Urinary bladder (tissue), 4 donors: ENCODE data around the gene HBQ1. TPM values are rescaled to one million over a fixed set of nuclear protein-coding genes. Genes with fewer than 3 reads are reported as not detected.
"Not testable (repeated sequence)": the region's sequence is repeated elsewhere in the genome, so short reads cannot be mapped to it uniquely, and the experiment has no call there.

Source experiments
- DNase-seq: peaks from one replicate; pipeline ENCODE4 v3.0.0-alpha.2; 2015; ENCODE audit errors: extremely low spot score
- H3K27ac ChIP-seq: one replicate; pipeline ENCODE4 v1.5.1; 2013; ENCODE audit warnings: low read depth, mild to moderate bottlenecking, moderate library complexity
- H3K36me3 ChIP-seq: one replicate; pipeline ENCODE4 v1.6.1; 2013; ENCODE audit warnings: mild to moderate bottlenecking, moderate library complexity; ENCODE audit not compliant: insufficient read depth
- H3K4me1 ChIP-seq: one replicate; pipeline ENCODE4 v1.6.1; 2013; ENCODE audit warnings: mild to moderate bottlenecking, moderate library complexity; ENCODE audit not compliant: insufficient read depth
- H3K4me3 ChIP-seq: one replicate; pipeline ENCODE4 v1.5.1; 2013; ENCODE audit warnings: low read depth, low read length
- WGBS: extraction: QIAGEN DNeasy Blood & Tissue Kit; methylation state at CpG from one replicate; pipeline ENCODE4 v1.1.7; 2013; 5-methylcytosine and 5-hydroxymethylcytosine counted together
- polyA plus RNA-seq: library from polyadenylated mRNA; stranded (reverse); fragments of 200-250 nt; gene quantifications from one replicate; pipeline ENCODE4 v1.2.3, GENCODE V29; 2013
- total RNA-seq: library from RNA; depleted of rRNA; stranded (reverse); fragments of >200 nt; gene quantifications from one replicate; pipeline ENCODE4 v1.2.3, GENCODE V29; 2014
- donor health status: healthy with polysubstance abuse.
- donor health status: healthy.

The HBQ1 gene
- total and polyA plus RNA-seq, 2 donors: not detected

DNA sequence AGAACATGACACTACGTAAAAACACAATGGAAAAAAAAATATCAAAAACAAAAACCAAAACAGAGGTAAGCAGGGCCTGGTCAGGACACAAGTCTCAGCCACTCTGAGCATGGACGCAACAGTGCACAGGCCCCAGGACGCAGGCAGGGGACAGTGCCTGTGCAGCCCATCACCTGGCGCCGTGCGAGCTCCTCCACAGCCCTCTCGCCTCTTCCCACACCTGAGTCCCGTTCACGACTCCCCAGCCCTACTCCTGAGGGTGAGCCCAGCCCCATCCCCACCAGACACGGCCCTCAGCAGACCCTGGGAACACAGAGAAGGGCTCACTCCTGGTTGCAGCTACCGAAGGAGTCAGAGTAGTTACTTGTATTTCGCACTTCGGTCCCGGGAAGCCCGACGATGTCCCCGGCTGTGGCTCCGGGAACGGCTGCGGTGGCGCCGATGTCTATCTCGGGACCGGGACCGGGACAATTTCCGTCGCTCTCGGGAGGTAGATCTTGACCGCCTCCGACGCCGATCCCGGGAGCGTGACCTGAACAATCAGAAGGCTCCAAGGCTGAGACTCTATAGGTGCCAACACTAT lies 9.4 kb downstream of the HBQ1 start:
- H3K4me3 ChIP-seq: no peak overlapping the region
- no peak overlapping the region for H3K27ac ChIP-seq
- 94% methylated on average over 34 of the region's 34 CpGs for WGBS
- H3K4me1 ChIP-seq: no peaks in the 10 kb centered on the region
- no peak for DNase-seq
- H3K36me3 ChIP-seq: peaks cover 5% of the 10 kb centered on the region

DNA sequence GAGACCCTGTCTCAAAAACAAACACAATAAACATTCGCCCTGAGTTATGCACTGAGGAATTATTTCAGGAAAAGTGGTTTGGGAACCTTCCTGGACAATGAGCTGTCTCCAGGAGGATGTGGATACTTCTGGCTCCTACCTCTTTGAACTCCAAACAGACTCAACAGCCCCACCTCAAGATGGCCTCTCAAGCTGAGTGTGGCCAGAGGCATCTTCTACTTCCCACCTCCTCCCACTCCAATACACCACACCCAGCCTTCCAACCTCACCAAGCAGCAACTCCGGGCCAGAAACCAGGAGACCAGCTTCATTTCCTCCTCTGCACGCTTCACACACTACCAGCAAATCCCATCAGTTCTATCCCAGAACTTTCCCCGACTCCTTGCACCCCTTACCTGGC lies 11.6 kb downstream of the HBQ1 start:
- Histone ChIP-seq H3K4me3 (no peak overlapping the region), H3K4me1 (no peaks in the 10 kb centered on the region), H3K27ac (no peak overlapping the region), H3K36me3 (peaks cover 7% of the 10 kb centered on the region)
- no peak for DNase-seq
- 89% methylated on average over 4 of the region's 4 CpGs for WGBS

DNA sequence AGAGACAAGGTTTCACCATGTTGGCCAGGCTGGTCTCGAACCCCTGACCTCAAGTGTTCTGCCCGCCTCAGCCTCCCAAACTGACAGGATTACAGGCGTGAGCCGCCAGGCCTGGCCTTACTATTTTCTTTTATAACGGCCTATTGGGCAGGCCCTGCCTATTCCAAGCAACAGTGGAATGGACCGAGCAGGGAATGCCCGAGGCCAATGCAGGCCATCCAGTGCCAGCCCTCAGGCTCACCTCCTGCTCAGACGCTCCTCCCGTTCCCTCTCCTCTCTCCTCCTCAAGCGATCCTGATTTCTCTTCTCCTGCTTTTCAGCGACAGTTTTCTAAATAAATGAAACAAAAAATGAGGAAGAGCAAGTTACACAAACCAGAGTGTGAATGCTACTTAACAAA lies 12.4 kb downstream of the HBQ1 start:
- H3K4me1 ChIP-seq: no peaks in the 10 kb centered on the region
- no peak for DNase-seq
- H3K36me3 ChIP-seq: peaks cover 5% of the 10 kb centered on the region
- no peak overlapping the region for H3K27ac ChIP-seq
- 94% methylated on average over 11 of the region's 11 CpGs for WGBS
- H3K4me3 ChIP-seq: no peak overlapping the region

DNA sequence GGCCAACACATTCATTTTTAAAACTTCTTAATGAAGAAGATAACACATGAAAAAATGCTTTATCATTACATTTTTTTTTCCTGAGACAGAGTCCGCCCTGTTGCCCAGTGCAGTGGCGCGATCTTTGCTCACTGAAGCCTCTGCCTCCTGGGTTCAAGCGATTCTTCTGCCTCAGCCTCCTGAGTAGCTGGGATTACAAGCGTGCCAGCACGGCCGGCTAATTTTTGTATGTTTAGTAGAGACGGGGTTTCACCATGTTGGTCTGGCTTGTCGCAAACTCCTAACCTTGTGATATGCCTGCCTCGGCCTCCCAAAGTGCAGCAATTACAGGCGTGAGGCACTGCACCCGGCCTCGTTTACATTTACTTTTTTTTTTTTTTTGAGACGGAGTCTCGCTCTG lies 13.2 kb downstream of the HBQ1 start:
- H3K27ac ChIP-seq: no peak overlapping the region
- DNase-seq: no peak
- H3K36me3 ChIP-seq: peaks cover 5% of the 10 kb centered on the region
- H3K4me3 ChIP-seq: no peak overlapping the region
- no peaks in the 10 kb centered on the region for H3K4me1 ChIP-seq
- WGBS: 91% methylated on average over 15 of the region's 15 CpGs

DNA sequence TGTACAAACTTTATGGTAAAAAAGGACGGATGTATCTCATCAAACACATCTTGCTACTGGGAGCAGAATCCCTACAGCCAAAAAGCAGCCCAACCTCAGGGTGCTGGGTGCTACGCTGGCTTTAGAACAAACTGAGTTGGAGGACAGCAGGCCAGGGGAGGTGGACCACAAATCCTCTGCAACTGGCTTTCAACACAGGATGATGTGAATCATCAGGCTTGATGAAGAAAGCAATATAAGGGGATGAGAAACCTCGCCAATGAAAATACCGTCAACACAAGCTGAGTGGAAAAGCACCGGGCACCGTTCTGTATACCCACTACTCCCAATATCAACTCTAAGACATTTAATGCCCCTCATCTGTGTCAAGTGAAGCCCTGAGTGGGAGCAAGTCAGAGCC lies 14.3 kb downstream of the HBQ1 start:
- DNase-seq: no peak
- no peak overlapping the region for H3K4me3 ChIP-seq
- H3K4me1 ChIP-seq: no peaks in the 10 kb centered on the region
- peaks cover 5% of the 10 kb centered on the region for H3K36me3 ChIP-seq
- 85% methylated on average over 6 of the region's 6 CpGs for WGBS
- H3K27ac ChIP-seq: no peak overlapping the region

DNA sequence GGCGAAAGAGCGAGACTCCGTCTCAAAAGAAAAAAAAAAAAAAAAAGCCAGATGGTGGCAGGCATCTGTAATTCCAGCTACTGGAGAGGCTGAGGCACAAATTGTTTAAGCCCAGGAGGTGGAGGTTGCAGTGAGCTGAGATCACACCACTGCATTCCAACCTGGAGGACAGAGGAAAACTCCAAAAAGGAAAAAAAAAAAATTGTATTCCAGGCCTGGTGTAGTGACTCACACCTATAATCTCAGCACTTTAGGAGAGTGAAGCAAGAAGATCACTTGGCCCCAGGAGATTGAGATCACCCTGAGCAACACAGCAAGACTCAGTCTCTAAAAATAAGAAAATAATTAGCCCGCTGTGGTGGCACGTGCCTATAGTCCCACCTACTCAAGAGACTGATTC lies 20.1 kb downstream of the HBQ1 start:
- Histone ChIP-seq H3K27ac (no peak overlapping the region), H3K4me3 (no peak overlapping the region), H3K36me3 (no peaks in the 10 kb centered on the region), H3K4me1 (no peaks in the 10 kb centered on the region)
- WGBS: 94% methylated on average over 5 of the region's 5 CpGs
- DNase-seq: no peak

DNA sequence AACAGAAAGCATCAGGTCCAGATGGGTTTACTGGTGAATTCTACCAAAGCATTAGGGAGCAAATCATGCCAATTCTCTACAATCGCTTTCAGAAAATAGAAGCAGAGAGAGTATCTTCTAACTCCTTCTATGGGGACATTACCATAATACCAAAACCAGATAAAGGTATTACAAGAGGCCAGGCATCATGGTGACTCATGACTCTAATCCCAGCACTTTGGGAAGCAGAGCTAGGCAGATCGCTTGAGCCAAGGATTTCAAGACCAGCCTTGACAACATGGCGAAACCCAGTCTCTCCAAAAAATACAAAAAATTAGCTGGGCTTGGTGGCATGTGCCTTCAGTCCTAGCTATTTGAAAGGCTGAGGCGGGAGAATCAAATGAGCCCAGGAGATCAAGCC lies 23.0 kb downstream of the HBQ1 start:
- H3K4me1 ChIP-seq: no peaks in the 10 kb centered on the region
- no peak overlapping the region for H3K27ac ChIP-seq
- peaks cover 4% of the 10 kb centered on the region for H3K36me3 ChIP-seq
- 97% methylated on average over 4 of the region's 4 CpGs for WGBS
- DNase-seq: no peak
- H3K4me3 ChIP-seq: no peak overlapping the region

DNA sequence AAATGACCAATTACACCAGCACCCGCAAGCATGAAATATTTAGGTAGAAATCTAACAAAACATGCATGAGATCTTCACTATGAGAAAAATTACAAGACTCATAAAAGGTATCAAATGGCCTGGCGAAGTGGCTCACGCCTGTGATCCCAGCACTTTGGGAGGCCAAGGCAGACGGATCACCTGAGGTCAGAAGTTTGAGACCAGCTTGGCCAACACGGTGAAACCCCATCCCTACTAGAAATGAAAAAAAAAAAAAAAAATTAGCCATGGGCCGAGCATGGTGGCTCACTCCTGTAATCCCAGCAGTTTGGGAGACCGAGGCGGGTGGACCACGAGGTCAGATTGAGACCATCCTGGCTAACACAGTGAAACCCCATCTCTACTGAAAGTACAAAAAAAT lies 23.8 kb downstream of the HBQ1 start:
- WGBS: 95% methylated on average over 9 of the region's 9 CpGs
- not testable (repeated sequence) for H3K36me3 ChIP-seq

DNA sequence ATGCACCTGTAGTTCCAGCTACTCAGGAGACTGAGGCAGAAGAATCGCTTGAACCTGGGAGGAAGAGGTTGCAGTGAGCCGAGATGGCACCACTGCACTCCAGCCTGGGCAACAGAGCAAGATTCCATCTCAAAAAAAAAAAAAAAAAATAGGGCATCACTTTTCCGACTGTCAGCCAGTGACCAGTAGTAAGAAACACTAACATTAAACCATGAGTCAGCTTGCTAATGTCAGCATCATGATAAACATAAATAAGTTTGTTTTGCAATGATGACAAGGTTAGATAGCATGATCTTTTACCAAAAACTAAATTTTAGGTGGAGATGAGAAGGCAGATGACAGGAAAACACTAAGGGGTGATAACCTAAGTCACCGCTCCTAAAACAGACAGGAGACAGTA lies 29.1 kb downstream of the HBQ1 start:
- WGBS: 81% methylated on average over 4 of the region's 4 CpGs
- not testable (repeated sequence) for DNase-seq, H3K36me3 ChIP-seq, H3K4me3 ChIP-seq, H3K27ac ChIP-seq, H3K4me1 ChIP-seq

More for the DNA sequence above, 23.8 kb downstream of the HBQ1 start:
- H3K4me3 ChIP-seq, H3K27ac ChIP-seq, DNase-seq, H3K4me1 ChIP-seq: not testable (repeated sequence)

DNA sequence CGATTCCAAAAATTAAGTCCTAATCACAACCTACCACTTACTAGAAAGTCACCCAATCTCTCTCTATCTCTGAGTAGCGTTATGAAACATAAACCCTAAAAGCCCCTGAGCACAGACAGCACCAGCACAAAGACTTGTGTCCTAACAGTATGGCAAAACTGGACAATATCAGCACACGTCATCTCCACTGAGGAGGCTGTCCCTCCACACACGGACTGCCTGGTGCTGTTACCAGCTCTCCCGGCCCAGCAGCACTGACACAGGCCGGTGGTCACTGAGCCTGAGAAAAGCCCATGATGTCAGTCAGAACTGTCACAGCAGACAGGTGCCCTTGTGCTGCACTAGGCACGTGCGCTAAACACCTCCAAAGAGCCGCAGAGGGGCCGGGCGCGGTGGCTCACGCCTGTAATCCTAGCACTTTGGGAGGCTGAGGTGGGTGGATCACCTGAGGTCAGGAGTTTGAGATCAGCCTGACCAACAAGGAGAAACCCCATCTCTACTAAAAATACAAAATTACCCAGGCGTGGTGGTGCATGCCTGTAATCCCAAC lies 31.4 kb downstream of the HBQ1 start:
- not testable (repeated sequence) for H3K36me3 ChIP-seq, H3K4me1 ChIP-seq, DNase-seq, H3K27ac ChIP-seq, H3K4me3 ChIP-seq
- 85% methylated on average over 14 of the region's 14 CpGs for WGBS

DNA sequence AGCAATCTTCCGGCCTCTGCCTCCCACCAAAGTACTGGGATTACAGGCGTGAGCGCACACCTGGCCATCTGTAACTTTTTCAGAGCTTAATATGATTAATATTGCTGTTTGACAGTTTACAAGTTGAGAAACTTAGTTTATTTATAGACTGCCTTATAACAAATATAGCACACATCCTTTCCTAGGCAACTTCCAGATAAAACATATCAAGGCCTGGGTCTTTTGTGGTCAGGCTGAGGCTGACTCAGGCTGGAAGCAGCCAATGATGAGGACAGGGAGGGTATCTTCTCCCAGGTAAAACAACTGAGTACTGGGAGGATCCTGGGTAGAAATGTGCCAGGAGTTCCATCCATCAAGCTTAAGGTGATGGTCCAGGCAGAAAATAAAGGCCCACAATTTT lies 32.7 kb downstream of the HBQ1 start:
- H3K27ac ChIP-seq: no peak overlapping the region
- H3K4me3 ChIP-seq: no peak overlapping the region
- no peaks in the 10 kb centered on the region for H3K4me1 ChIP-seq
- peaks cover 4% of the 10 kb centered on the region for H3K36me3 ChIP-seq
- no peak for DNase-seq
- WGBS: 88% methylated on average over 3 of the region's 3 CpGs

DNA sequence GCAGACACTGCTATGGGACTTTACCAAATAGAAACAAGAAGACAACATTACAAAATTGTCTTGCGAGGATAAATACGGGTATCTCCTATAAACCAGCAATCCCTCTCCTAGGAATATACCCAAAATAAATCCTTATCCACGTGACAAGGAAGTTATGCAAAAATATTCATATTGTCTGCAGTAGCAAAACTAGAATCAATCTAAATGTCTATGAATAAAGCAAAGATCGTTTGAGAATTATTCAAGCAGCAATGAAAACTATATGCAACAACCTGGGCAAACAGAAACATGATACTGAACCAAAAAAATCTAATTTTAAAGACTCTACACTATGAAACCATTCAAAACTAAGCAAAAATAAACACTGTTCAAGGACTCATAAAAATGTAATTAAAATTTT lies 39.8 kb downstream of the HBQ1 start:
- no peak for DNase-seq
- Histone ChIP-seq H3K4me3 (no peak overlapping the region), H3K4me1 (no peaks in the 10 kb centered on the region), H3K27ac (no peak overlapping the region), H3K36me3 (peaks cover 7% of the 10 kb centered on the region)
- WGBS: 71% methylated on average over 4 of the region's 4 CpGs

DNA sequence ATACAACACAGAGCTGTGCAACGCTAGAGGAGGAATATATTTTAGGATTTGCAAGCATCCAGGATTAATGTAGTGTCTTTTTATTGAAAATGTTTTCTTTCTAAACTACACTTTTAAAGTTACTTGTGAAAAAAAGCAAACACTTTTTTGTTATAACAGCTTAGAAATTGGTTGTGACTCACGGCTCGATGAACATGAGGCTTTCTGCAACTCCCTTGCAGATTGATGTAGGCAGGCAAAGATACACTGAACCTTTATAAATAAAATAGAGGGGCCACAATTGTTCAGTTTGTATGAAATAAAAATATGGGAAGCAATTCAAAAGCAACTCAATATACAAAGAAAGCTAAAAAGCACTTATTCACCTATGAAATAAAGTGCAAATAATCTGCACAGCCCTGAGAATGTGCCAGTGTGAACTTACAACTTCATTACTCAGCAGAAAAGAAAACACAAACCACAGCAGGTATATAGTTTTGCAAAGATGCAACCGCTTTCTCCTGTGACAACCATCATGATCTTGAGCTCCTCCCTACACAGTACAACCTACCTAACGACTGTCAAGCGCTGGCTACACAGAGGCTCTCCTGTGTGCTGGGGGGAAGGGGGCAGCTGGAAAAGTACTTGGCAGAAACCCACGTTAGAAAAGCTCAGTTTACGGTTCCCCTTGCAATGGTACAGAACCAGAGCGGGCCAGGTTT lies 48.0 kb downstream of the HBQ1 start:
- WGBS: 18% methylated on average over 9 of the region's 9 CpGs
- H3K4me1 ChIP-seq: no peaks in the 10 kb centered on the region
- peak overlapping the region; percentile 77 for H3K4me3 ChIP-seq
- H3K36me3 ChIP-seq: peaks cover 2% of the 10 kb centered on the region
- DNase-seq: no peak
- H3K27ac ChIP-seq: no peak overlapping the region
